NCI-H2227 (cell line): ENCODE measurements around the gene CSRP1.
"Not testable (repeated sequence)": the region's sequence is repeated elsewhere in the genome, so short reads cannot be mapped to it uniquely, and the experiment has no call there.

Source experiments
- DNase-seq: peaks from one replicate; lab custom pipeline; 2025; ENCODE audit not compliant: unreplicated experiment; lab: John Stamatoyannopoulos, UW

The CSRP1 gene

DNA sequence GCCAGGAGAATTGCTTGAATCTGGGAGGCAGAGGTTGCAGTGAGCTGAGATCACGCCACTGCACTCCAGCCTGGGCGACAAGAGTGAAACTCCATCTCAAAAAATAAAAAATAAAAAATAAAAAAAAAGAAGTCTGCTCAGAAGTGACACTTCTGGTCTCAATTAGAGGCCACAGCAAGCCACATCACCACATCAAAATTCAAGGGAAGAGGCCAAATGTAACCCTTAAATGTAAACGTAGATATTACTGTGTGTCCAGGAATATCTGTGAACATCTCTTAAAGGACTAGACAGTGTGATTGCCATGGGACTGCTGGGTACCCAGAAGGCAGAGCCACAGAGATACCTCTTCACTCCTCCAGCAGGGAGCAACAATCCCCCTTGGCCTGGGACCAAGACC is 28.3 kb downstream of the CSRP1 start:
- DNase-seq: not testable (repeated sequence)

DNA sequence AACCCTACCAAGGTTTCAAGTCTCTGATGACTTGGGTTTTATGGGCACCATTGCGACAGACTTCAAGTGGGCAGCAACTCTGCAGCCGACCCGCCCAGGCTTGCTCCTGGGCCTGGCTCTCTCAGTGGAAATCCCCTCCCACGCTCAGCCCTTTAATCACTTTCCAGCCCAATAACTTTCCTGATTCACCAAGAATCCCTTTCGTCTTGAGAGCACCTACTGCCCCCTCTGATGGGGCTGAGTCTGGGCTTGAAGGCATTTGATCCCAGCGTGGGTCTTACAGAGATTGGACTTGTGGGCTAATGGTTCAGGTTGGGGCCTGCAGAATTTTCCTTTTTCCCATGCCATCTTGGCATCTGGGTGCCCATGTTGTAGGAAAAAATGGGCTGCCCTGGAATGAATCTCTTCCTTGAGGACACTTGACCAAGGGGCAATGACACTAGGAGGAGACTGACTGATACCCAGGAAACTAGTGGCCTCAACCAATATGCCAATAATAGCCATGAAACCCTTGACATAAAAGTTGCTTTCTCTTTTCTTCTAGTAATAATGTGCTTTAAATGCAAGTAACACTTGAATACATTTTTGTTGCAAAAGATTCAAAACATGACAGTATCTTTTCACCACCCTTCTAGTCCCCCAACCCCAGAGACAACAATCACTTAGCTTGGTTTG is 30.1 kb downstream of the CSRP1 start:
- no peak for DNase-seq

DNA sequence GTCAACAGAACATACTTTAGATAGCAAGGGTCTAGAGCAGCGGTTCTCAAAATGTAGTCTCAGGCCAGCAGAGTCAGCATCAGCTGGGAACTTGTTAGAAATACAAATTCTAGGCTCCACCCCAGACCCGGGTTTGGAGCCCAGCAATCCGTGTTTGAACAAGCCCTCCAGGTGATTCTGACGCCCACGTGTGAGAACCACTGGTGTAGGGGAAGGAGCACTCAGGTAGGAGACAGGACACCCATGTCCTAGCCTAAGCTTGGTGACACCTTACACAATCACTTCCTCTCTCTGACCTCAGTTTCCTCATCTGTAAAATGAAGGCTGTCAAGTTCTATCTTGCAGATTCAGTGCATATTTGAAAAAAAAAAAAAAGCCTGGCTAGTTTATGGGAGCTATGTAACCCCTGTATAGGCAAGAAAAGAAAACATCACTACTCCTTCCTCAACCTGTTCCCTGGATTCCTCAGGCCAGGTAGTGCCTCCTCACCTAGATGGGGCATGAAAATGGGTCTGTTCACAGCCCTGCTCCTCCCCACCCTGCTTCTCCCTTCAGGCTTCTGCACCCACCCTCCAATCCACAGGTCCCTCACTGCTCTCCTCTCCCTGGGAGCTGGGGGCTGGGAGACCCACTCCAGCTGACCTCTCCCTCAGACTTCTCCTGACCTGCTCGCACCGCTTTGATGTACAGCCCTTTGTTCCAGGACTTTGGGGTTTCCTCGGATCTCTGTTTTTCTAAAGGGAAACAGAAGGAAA is 30.8 kb downstream of the CSRP1 start:
- no peak for DNase-seq

DNA sequence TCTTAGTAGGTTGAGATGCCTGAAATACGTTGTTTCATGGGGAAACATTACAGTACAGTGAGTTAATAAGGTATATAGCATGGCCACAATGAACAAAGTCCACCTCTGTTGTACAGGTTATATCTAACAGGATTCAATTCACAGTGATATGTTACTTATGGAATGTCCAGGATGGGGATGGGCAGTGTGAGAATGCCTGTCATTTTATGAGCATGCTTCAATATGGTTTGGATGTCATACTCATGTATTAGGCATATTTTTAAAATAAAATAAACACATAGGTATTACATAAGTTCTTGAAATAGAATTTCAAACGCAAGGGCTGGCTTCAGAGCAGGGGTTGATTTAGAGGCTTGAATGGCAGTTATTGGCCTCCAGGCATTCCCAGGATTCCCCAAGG is 31.8 kb downstream of the CSRP1 start:
- no peak for DNase-seq

DNA sequence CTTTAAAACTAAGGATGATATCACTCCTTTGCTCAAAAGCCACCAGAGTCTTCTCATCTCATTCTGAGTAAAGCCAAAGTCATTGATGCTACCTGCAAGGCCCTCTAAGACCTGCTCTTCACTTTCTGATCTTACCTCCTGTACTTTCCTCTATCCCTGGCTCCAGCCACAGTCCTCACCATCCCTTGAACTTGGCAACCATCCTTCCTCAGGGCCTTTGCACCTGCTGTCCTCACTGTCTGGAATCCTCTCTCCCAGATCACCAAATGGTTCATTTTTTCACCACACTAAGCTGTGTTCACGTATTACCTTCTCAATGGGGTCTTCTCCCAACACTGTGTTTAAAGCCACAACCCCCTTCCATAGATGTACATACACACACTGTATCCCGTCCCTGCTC is 33.6 kb downstream of the CSRP1 start:
- no peak for DNase-seq

DNA sequence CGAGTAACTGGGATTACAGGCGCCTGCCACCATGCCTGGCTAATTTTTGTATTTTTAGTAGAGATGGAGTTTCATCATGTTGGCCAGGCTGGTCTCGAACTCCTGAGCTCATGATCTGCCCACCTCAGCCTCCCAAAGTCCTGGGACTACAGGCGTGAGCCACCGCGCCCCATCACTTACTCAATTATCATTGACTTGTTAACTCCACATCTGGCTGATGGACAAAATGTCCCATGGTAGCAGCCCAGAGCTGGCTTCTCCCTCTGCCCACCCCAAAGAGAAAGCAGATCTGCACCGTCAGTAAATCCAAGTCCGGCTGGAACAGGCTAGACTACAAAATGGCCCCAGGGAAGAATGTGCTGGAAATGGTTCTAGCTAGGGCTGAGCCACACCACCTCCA is 34.6 kb downstream of the CSRP1 start:
- not testable (repeated sequence) for DNase-seq

DNA sequence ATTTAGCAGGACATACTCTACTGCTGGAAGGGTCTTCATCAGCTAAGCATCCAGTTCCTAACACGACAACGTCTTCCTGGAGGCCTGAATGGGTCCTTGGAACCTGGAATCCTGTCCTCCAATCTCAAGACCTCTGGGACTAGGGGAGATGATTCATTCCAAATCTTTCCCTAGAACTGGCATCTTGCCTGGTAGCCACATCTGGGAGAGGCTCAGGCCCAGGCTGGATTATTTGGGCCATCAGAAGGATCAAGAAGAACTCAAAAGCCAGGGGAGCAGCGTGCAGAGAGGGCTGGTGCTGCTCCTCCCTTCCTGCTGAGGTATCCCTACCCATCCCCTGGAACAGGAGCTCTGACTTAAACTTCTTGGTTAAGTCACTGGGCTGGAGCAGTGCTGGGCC is 35.2 kb downstream of the CSRP1 start:
- DNase-seq: no peak

DNA sequence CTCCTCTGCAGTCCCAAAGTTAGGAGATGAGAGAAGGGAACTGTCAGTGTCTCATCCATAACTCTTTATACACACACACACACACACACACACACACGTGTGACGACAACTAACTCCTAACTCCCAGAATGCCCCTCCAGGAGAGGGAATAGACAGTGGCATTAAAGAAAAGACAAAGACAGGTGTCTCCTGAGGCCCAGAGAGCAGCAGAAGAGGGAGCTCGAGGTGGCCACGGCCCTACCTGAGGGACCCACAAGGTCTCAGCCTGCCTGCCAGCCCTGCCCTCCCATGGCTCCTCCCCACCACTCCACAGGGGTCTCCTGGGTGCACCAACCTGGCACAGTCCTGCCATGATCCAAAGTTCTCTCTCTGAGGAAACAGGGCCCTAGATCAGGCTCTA is 36.3 kb downstream of the CSRP1 start:
- no peak for DNase-seq

DNA sequence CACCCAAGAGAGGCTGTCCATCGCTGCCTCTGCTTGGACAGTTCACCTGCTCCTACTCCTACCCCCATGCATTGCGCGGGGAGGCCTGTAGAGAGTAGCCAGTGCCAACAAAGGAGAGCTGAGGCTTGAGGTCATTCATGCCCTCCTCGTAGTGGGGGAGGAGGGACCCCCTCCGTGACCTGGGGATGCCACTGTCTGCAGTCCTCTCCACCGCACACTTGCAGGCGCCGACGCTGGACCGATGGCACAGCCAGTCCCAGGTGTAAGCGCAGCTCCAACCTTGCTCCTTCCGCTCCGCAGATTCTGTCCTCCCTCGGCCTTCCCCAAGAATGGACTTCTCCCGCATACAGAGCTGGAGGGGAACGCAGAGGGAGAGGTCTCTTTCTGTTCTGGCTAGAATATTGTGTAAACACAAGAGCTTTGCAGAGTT is 37.3 kb downstream of the CSRP1 start:
- peak; percentile 34 for DNase-seq

DNA sequence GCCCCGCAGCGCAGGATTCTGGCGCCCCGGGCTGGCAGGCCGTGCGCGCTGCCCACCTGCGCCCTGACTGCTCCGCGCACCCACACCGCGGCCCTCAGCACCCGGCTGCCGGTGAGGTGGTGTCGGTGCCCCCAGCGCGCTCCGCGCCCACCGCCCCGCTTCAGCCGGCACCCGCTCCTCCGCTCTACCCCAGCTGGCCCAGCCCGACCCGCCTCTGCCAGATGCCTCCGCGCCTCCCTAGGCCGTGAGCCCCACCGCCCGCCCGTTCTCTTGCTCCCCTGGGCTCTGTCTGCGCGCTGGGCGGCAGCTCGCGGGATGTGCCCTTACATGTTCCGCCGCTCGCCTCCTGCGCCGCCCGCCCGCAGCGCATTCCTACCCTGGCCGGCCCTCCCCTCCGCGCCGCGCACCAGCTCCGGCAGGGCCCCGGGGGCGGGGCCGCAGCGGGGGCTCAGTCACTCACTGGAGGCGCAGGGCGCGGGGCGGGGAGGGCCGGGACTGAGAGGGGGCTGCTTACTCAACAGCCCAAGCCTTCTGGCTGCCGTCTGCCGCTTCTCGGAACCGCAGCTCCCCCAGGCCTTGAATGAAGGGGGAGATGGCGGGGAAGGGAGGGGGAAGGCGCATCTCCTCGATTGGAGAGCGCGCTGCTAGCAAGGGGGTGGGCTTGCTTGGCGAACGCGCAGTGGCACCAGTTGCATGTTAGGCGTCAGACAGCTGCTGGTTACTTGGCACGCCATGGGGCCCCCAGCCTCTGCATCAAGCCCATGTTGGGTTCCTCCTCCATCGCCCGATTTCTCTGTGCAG is 37.9 kb downstream of the CSRP1 start, which contains the start of gene PHLDA3:
Gene PHLDA3 (minus strand): TSS at position 345 of the 801 bp plus-strand sequence. CDS start 402 bp downstream, outside the sequence.
- DNase-seq: peak; percentile 88

DNA sequence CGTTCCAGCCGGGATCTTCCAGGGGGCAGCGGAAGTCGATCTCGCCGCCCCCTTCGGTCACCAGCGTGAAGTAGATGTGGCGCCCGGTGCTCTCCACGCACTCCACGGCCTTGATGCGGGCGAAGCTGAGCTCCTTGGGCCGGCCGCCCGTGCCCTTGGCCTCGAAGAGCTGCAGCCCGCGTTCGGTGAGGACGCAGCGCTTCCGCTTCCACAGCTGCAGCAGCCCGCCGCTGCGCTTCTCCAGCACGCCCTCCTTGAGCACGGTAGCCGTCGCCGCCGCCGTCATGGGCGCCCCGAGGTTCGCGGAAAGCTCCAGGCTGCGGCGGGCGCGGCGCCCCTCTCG is 38.5 kb downstream of the CSRP1 start:
- DNase-seq: peak; percentile 58

DNA sequence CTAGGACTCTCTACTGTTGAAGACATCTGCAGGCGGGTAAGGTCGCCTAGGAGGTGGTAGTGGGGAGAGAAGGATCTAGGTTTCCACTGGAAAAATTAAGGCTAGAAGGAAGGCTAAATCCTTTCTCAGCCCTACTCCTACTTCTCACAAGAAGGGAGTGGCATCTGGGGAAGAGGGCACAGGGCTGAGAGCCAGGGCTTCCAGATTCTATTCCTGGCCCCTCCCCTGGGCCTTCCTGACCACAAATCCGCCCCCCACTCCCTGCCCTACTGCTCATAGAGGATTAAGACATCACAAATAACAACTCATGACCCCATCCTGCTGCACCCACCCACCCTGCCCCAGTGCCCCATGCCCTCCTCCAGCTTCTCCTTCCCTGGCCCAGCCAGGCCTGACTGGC is 40.4 kb downstream of the CSRP1 start:
- no peak for DNase-seq

DNA sequence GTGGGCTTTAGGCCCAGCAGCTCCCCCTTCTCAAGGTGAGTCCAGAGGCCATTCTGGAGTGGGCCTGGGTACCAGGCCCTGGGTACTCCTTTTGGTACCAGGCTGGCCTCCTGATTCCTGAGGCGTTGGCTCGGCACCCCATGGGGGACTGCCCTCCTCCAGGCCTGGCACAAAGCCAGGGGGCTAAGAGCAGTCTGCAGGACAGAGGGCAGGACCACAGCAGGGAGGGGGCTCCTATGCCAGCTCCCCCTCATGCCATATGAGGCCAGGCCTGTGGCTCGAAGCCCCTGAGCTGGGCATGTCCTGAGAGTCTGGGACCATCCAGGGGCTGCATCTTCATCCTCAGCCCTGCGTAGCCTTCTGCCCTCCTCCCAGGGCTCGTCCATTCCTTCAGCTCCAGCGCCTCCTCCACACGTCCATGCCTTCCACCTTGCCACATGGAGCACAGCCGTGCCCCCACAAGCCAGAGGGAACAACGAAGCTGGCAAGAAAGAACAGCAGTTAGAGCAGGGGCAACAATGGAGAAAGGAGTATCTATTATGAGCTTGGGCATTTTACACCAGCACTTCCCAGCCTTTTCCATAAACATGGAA is 41.1 kb downstream of the CSRP1 start:
- no peak for DNase-seq

DNA sequence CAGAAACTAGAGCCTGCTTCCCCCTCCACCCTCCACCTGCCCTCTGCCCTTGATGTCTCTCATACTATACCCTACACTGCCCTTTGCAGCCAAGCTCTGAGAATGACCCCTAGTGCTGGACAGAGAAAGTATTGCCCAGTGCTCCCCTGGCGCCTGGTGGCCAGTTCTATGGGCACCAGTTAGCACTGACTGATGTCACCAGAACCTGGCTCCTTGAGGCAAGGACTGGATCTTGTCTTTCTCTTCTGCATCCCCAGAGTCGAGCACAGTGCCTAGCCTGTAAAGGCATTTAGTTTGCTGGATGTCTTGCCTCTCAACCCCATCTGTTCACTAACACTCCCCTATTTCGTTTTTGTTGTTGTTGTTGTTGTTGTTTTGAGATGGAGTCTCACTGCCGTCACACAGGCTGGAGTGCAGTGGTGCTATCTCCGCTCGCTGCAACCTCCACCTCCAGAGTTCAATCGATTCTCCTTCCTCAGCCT is 43.8 kb downstream of the CSRP1 start:
- no peak for DNase-seq

DNA sequence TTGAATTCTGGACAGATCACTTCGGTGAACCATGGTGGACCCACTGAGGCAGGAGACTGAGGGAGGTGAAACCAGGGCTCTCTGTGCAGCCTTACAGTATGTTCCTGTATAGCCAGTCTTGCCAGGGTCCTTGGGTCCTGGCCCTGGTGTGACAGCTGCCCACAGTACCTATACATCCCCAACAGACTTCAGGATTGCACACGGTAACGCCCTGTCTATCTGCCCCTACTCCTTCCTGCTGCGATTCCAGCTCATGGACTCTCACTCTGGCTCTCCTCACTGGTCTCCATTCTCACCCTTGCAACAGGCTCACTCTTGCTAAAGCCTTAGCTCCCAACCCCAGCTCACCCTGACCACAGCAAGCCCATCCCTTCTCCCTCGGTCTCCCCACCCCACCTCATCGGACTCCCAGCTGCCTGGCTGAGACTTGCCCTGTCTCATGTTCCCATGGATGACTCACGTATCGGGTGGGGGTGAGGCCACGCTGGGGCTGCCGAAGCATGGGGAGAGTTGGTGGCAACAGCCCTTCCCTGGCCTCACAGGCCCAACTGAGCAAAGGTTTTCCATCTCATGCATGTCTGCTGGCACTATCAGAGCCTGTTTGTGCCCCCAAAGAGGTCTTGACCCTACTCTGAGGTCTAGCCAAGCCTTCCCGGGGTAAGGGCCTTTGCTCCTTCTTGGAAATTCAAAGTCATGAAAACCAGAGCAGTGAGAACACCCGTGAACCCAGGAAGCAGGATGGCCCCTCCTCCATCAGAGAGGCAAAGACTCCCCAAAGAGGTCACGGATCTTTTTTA is 45.1 kb downstream of the CSRP1 start:
- no peak for DNase-seq

DNA sequence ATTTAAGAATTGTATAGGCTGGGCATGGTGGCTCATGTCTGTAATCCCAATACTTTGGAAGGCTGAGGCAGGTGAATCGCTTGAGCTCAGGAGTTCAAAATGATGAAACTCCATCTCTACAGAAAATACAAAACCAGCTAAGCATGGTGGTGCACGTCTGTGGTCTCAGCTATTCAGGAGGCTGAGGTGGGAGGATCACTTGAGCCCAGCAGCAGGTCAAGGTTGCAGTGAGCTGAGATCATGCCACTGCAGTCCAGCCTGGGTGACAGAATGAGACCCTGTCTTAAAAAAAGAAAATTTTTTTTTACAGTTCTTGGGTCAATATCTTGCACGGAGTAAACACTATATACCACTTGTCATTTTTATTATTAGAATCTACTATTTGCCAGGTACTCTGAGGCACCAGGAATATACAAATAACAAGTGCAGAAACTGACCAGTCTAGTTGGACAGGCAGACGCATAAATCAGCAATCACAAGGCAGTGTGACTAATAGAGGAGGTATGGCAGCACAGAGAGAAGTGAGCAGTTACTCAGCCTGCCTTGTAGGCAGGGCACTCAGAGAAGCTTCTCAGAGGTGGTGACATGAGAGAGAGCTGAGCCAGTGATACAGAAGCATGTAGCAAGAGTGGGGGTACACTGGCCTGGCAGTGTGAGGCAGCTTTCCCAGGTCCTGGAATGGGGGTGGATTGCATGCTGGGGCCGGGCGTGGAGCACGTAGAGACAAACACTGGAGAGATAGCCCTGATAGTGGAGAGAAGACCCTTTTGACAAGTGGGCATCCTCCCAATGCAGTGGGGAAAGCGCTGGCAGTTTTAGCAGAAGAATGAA is 45.9 kb downstream of the CSRP1 start:
- DNase-seq: no peak

DNA sequence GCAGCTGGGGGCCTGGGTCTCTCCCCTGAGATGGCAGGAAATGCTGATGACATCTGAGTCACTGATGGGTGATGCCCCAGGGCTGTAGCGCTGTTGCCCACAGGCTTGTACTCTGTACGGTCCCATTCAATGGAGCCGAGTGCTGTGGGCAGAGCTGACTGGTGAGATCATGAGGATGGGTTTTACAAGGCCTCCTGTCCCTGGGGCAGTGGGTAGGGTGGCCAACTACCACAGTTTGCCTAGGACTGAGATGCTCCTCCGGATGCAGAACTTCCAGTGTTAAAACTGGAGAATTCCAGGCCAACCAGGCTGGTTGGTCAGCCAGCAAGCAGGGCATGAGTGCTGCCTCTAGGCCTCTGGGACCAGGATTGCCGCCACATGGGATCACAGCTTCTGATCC is 47.1 kb downstream of the CSRP1 start:
- no peak for DNase-seq

DNA sequence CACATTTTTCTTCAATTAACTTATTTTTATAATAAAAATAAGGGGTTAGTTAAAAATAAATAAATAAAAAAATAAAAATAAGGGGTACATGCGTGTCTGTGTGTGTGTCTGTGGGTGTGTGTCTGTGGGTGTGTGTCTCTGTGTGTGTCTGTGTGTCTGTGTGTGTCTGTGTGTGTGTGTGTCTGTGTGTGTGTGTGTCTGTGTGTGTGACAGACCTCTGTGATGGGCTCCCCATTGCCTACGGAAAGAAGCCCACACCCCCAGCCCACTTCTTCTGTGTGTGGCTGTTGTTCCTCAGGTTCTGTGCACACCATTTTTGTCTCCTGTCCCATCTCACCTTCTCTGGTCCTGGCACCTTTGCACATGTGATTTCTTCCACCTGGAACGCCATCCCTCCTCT is 47.9 kb downstream of the CSRP1 start:
- DNase-seq: no peak

DNA sequence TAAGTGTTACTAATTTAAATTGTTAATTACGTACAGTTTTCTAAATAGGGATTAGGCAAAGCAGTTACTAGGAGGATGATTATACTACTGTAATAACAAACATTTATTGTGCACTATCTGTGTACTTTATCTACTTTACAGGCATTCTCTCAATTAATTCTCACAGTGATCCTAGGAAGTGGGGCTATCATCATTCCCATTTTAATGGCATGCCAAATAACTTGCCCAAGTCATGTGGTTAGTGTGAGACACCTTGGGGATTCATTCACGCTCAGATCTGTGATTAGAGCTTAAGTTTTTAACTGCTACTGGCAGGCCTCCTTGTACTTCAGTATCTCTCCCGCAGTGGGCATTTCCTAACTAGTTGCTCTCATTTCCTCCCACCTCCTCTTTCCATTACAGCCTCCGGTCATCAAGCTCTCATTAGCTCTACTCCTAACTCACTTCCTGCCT is 49.4 kb downstream of the CSRP1 start:
- no peak for DNase-seq
